ENCODE data around the gene RBFOX1.

DNA sequence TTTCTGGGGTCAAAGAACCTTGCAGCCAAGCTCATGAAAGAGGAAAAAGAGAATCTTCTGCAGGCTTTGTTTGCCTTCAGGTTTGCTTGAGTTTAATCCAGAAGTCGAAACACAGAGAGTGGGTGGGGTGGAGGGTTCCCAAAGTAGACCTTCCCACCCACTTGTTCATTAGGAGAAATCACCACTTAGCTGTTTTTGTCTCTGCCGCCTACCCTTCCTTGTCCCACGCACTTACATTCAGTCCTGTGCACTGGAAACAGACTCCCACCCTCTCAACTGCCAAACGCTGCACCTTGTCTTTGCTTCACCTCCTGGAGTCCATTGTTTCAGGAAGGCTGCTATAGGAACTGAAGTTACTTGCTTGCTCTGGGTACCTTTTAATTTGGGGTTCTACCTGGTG is 38.6 kb upstream of the RBFOX1 start:
- TF ChIP-seq, protein P1, sequence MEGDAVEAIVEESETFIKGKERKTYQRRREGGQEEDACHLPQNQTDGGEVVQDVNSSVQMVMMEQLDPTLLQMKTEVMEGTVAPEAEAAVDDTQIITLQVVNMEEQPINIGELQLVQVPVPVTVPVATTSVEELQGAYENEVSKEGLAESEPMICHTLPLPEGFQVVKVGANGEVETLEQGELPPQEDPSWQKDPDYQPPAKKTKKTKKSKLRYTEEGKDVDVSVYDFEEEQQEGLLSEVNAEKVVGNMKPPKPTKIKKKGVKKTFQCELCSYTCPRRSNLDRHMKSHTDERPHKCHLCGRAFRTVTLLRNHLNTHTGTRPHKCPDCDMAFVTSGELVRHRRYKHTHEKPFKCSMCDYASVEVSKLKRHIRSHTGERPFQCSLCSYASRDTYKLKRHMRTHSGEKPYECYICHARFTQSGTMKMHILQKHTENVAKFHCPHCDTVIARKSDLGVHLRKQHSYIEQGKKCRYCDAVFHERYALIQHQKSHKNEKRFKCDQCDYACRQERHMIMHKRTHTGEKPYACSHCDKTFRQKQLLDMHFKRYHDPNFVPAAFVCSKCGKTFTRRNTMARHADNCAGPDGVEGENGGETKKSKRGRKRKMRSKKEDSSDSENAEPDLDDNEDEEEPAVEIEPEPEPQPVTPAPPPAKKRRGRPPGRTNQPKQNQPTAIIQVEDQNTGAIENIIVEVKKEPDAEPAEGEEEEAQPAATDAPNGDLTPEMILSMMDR (IDR thresholded peaks at IDR 0.05; ENCODE audit: low read length) = no peak
- no peak for TF ChIP-seq EZH2 (IDR thresholded peaks at IDR 0.05; ENCODE audit: borderline replicate concordance, low read length)

All from OCI-LY1 (cell line).